ENCODE data around the gene EPO.
A peak's percentile ranks its signal among the peaks of the same experiment; 100 is the strongest.
"Not testable (repeated sequence)": the region's sequence is repeated elsewhere in the genome, so short reads cannot be mapped to it uniquely, and the experiment has no call there.

EPO gene

DNA sequence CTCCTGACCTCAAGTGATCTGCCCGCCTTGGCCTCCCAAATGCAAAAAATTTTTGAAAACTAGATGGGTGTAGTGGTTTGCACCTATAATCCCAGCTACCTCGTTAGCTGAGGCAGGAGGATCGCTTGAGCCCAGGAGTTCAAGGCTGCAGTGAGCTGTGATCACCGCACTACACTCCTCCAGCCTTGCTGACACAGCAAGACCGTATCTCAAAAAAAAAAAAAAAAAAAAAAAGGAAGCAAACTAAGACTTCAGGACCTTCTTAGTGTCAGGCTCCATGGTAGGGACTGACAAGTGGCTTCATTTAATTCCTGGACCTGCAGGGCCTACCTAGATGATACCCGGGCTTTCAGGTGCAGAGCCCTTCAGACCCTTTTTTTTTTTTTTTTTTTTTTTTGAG, 11.9 kb upstream of the EPO start:
- Mint-ChIP-seq H3K27ac (no peak overlapping the region), H3K4me3 (no peak overlapping the region), H3K9me3 (no peaks in the 10 kb centered on the region), H3K27me3 (ENCODE audit: low read depth, poor library complexity) (peaks cover 3% of the 10 kb centered on the region), H3K36me3 (ENCODE audit: low read depth) (peaks cover 8% of the 10 kb centered on the region), H3K4me1 (peaks cover 21% of the 10 kb centered on the region)
- no peak for DNase-seq
- TF ChIP-seq, protein P1, sequence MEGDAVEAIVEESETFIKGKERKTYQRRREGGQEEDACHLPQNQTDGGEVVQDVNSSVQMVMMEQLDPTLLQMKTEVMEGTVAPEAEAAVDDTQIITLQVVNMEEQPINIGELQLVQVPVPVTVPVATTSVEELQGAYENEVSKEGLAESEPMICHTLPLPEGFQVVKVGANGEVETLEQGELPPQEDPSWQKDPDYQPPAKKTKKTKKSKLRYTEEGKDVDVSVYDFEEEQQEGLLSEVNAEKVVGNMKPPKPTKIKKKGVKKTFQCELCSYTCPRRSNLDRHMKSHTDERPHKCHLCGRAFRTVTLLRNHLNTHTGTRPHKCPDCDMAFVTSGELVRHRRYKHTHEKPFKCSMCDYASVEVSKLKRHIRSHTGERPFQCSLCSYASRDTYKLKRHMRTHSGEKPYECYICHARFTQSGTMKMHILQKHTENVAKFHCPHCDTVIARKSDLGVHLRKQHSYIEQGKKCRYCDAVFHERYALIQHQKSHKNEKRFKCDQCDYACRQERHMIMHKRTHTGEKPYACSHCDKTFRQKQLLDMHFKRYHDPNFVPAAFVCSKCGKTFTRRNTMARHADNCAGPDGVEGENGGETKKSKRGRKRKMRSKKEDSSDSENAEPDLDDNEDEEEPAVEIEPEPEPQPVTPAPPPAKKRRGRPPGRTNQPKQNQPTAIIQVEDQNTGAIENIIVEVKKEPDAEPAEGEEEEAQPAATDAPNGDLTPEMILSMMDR (IDR thresholded peaks at IDR 0.05), result no peak

GRCh38 chr7:100710452-100710851, 9.8 kb upstream of the EPO start:
- no peak overlapping the region for H3K4me3 Mint-ChIP-seq

DNA sequence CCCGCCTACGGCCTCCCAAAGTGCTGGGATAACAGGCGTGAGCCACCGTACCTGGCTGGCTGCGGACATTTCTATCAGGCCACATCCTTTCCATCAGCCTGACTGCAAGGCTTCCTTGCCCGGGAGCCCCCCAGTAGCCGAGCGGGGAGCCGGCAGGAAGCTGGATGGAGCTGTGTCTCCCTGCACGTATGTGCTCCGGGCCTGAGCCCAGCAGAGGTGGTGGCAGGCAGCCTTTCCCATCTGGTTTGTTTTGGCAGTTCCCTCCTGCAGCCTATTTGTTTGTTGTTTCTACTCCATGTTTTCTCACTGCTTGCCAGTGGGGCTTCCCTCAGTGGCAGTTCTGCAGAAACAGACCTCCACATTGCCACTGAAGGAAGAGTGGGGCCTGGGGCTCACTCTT, 8.9 kb upstream of the EPO start:
- DNase-seq, result no peak
- Mint-ChIP-seq H3K4me1 (peaks cover 21% of the 10 kb centered on the region), H3K9me3 (peaks cover 3% of the 10 kb centered on the region), H3K27me3 (ENCODE audit: low read depth, poor library complexity) (peaks cover 12% of the 10 kb centered on the region), H3K36me3 (ENCODE audit: low read depth) (peaks cover 8% of the 10 kb centered on the region), H3K27ac (peak overlapping the region; percentile 32), H3K4me3 (no peak overlapping the region)
- TF ChIP-seq, protein P1 (IDR thresholded peaks at IDR 0.05), result no peak

More at GRCh38 chr7:100710452-100710851, 9.8 kb upstream of the EPO start:
- Mint-ChIP-seq H3K36me3 (ENCODE audit: low read depth) (peaks cover 8% of the 10 kb centered on the region), H3K27me3 (ENCODE audit: low read depth, poor library complexity) (peaks cover 12% of the 10 kb centered on the region), H3K27ac (peak overlapping the region; percentile 18), H3K4me1 (peaks cover 21% of the 10 kb centered on the region), H3K9me3 (peaks cover 2% of the 10 kb centered on the region)
- no peak for DNase-seq
- TF ChIP-seq, protein P1 (IDR thresholded peaks at IDR 0.05), result no peak

DNA sequence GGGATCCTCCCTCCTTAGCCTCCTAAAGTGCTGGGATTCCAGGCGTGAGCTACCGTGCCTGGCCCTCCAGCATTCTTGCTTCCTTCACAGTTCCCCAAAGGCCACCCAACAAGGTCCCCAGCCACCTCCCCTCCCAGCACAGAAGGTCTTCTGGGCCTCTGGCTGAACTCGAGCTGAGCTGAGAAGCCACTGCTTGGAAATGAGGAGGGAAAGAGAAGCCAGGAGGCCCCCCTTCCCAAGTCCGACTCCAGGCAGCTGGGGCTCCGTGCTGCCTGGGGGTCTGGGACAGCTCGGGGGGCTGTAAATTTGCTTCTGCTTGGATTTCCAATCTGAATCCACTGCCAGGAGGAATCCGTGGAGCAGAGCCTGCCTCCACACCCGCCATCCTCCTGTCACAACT, 5.5 kb upstream of the EPO start:
- H3K9me3 Mint-ChIP-seq, result peaks cover 25% of the 10 kb centered on the region
- H3K4me3 Mint-ChIP-seq, result no peak overlapping the region
- DNase-seq, result no peak
- peaks cover 8% of the 10 kb centered on the region for H3K4me1 Mint-ChIP-seq
- no peak overlapping the region for H3K27ac Mint-ChIP-seq
- TF ChIP-seq, protein P1 (IDR thresholded peaks at IDR 0.05), result no peak
- H3K36me3 Mint-ChIP-seq (ENCODE audit: low read depth), result peaks cover 9% of the 10 kb centered on the region
- peaks cover 43% of the 10 kb centered on the region for H3K27me3 Mint-ChIP-seq (ENCODE audit: low read depth, poor library complexity)

DNA sequence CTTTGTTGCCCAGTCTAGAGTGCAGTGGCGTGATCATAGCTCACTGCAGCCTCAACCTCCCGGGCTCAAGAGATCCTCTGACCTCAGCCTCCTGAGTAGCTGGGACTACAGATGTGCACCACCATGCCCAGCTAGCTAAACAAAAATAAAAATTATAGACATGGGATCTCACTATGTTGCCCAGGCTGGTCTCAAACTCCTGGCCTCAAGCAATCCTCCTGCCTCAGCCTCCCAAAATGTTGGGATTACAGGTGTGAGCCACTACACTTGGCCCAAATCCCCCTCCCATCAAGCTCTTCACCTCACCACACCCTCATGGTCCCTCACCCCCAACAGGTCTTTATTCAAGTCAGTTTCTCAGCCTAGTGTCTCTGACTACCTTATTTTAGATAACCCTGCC, 3.2 kb upstream of the EPO start:
- not testable (repeated sequence) for H3K4me1 Mint-ChIP-seq; H3K4me3 Mint-ChIP-seq; H3K27ac Mint-ChIP-seq; DNase-seq; H3K36me3 Mint-ChIP-seq (ENCODE audit: low read depth)
- Mint-ChIP-seq H3K27me3 (ENCODE audit: low read depth, poor library complexity) (peaks cover 64% of the 10 kb centered on the region), H3K9me3 (peaks cover 28% of the 10 kb centered on the region)

- no peak overlapping the region for H3K27ac Mint-ChIP-seq
- peaks cover 9% of the 10 kb centered on the region for H3K36me3 Mint-ChIP-seq (ENCODE audit: low read depth)
- TF ChIP-seq, protein P1 (IDR thresholded peaks at IDR 0.05), result no peak
- H3K4me1 Mint-ChIP-seq, result peaks cover 19% of the 10 kb centered on the region
- no peak for DNase-seq
- peak overlapping the region; percentile 70 for H3K4me3 Mint-ChIP-seq
- H3K27me3 Mint-ChIP-seq (ENCODE audit: low read depth, poor library complexity), result peaks cover 86% of the 10 kb centered on the region
- H3K9me3 Mint-ChIP-seq, result peaks cover 28% of the 10 kb centered on the region
Observed at GRCh38 chr7:100719523-100720278, 567 bp upstream of the EPO start.
